SK-N-SH treated with all-trans-retinoic acid at 6 μM for 48 hours (cell line): ENCODE results near the gene MEIS1.

Experiments
- BACH2 ChIP-seq: fragments of 250-450 bp; sonication (Bioruptor Pico); IDR thresholded peaks from 2 replicates; pipeline ENCODE4 v1.9.0; 2021; ENCODE audit warnings: mild to moderate bottlenecking, borderline replicate concordance
- GLIS3 ChIP-seq: fragments of 250-450 bp; sonication (Bioruptor Pico); IDR thresholded peaks from 2 replicates; pipeline ENCODE4 v1.5.0; 2020; ENCODE audit warnings: mild to moderate bottlenecking, moderate library complexity
- PATZ1 ChIP-seq: fragments of 250-450 bp; sonication (Bioruptor Pico); IDR thresholded peaks from 2 replicates; pipeline ENCODE4 v1.8.0; 2020; ENCODE audit warnings: mild to moderate bottlenecking, moderate library complexity, borderline replicate concordance
- PPARA ChIP-seq: fragments of 250-450 bp; sonication (Bioruptor Pico); IDR thresholded peaks from 2 replicates; pipeline ENCODE4 v1.5.0; 2020; ENCODE audit warnings: mild to moderate bottlenecking, borderline replicate concordance
- ZFP30 ChIP-seq: fragments of 450-650 bp; formaldehyde crosslinking; IDR thresholded peaks from 2 replicates; pipeline ENCODE4 v1.5.0; 2022; ENCODE audit warnings: mild to moderate bottlenecking, moderate library complexity
- ZNF565 ChIP-seq: fragments of 450-650 bp; formaldehyde crosslinking; conservative IDR thresholded peaks from 2 replicates; pipeline ENCODE4 v1.5.0; 2020; ENCODE audit warnings: low read depth, mild to moderate bottlenecking, moderate library complexity
- ZNF8 ChIP-seq: fragments of 450-650 bp; formaldehyde crosslinking; IDR thresholded peaks from 2 replicates; pipeline ENCODE4 v1.5.0; 2020; ENCODE audit warnings: mild to moderate bottlenecking, moderate library complexity
- TF ChIP-seq, protein P1 (sequence below): fragments of 250-450 bp; sonication (Bioruptor Pico); IDR thresholded peaks from 2 replicates; pipeline ENCODE4 v1.8.0; 2021; ENCODE audit warnings: low read depth, mild to moderate bottlenecking, moderate library complexity, borderline replicate concordance
- TF ChIP-seq, protein P2 (sequence below): fragments of 250-450 bp; sonication (Bioruptor Pico); IDR thresholded peaks from 2 replicates; pipeline ENCODE4 v1.5.0; 2020; ENCODE audit warnings: mild to moderate bottlenecking, moderate library complexity

DNA sequence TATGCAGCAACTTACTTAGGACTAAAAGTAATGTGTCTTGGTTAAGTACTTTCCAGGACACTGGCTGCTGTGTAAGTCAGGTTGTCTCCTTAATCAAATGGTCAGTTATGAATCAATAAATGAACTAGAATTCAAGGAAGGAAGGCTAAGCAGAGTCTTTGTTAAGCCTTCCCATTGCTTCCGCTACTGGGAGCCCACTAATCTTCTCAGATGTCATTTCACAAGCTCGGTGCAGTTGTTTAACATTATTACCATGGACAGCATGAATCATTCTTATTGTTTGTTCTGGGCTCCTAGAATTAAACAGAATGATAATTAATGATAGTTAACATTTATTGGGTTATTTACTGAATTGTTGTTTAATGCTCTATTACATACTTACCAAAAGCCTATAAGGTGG lies 26.0 kb upstream of the MEIS1 start:
- TF ChIP-seq PATZ1 (CRISPR knock-in tag): no peak
- TF ChIP-seq ZNF8 (CRISPR knock-in tag): no peak
- TF ChIP-seq BACH2 (CRISPR knock-in tag): no peak
- TF ChIP-seq, protein P1, sequence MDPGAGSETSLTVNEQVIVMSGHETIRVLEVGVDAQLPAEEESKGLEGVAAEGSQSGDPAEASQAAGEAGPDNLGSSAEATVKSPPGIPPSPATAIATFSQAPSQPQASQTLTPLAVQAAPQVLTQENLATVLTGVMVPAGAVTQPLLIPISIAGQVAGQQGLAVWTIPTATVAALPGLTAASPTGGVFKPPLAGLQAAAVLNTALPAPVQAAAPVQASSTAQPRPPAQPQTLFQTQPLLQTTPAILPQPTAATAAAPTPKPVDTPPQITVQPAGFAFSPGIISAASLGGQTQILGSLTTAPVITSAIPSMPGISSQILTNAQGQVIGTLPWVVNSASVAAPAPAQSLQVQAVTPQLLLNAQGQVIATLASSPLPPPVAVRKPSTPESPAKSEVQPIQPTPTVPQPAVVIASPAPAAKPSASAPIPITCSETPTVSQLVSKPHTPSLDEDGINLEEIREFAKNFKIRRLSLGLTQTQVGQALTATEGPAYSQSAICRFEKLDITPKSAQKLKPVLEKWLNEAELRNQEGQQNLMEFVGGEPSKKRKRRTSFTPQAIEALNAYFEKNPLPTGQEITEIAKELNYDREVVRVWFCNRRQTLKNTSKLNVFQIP (CRISPR knock-in tag): no peak
- no peak for TF ChIP-seq PPARA (CRISPR knock-in tag)
- TF ChIP-seq, protein P2, sequence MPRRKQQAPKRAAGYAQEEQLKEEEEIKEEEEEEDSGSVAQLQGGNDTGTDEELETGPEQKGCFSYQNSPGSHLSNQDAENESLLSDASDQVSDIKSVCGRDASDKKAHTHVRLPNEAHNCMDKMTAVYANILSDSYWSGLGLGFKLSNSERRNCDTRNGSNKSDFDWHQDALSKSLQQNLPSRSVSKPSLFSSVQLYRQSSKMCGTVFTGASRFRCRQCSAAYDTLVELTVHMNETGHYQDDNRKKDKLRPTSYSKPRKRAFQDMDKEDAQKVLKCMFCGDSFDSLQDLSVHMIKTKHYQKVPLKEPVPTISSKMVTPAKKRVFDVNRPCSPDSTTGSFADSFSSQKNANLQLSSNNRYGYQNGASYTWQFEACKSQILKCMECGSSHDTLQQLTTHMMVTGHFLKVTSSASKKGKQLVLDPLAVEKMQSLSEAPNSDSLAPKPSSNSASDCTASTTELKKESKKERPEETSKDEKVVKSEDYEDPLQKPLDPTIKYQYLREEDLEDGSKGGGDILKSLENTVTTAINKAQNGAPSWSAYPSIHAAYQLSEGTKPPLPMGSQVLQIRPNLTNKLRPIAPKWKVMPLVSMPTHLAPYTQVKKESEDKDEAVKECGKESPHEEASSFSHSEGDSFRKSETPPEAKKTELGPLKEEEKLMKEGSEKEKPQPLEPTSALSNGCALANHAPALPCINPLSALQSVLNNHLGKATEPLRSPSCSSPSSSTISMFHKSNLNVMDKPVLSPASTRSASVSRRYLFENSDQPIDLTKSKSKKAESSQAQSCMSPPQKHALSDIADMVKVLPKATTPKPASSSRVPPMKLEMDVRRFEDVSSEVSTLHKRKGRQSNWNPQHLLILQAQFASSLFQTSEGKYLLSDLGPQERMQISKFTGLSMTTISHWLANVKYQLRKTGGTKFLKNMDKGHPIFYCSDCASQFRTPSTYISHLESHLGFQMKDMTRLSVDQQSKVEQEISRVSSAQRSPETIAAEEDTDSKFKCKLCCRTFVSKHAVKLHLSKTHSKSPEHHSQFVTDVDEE (CRISPR knock-in tag): no peak
- no peak for TF ChIP-seq ZFP30 (CRISPR knock-in tag)
- no peak for TF ChIP-seq ZNF565 (CRISPR knock-in tag)
- TF ChIP-seq GLIS3 (CRISPR knock-in tag): no peak
